ENCODE results near the gene TBC1D5.

DNA sequence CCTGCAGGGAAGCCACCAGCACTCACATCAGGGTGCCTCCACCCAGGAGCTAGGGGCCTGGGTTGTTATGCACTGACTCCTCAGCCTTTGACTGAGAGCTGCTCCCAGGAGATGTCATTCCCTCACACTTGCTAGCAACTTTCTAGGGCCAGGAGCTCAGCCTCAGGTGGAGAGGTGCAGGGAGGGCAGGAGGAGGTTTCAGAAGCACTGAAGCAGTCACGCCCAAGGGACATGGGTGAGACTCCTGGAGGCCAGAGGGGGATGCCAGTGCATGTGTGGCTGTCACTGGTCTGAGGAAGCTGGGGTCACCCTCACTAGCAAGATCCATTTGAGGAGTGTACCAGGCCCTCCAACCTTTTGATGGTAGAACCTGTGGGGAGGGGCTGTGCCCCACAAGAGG is 586.5 kb downstream of the TBC1D5 start:
- TF ChIP-seq EZH2 (IDR thresholded peaks at IDR 0.05; ENCODE audit: borderline replicate concordance, low read length), result no peak
- no peak for TF ChIP-seq CTCF (conservative IDR thresholded peaks at IDR 0.05 in 1 of 2, IDR thresholded peaks at IDR 0.05 in 1 of 2; ENCODE audit: extremely low read depth in 1 of 2, insufficient read depth in 1 of 2, low read depth in 1 of 2, low read length in 2 of 2)

Measured in mammary epithelial cell (primary cell).